ENCODE data around the gene MYOG. TPM values are rescaled to one million over a fixed set of nuclear protein-coding genes. Genes with fewer than 3 reads are reported as not detected.
A peak's percentile ranks its signal among the peaks of the same experiment; 100 is the strongest.

MYOG gene
- total RNA-seq, 1 donor from 2014 or later: not detected

DNA sequence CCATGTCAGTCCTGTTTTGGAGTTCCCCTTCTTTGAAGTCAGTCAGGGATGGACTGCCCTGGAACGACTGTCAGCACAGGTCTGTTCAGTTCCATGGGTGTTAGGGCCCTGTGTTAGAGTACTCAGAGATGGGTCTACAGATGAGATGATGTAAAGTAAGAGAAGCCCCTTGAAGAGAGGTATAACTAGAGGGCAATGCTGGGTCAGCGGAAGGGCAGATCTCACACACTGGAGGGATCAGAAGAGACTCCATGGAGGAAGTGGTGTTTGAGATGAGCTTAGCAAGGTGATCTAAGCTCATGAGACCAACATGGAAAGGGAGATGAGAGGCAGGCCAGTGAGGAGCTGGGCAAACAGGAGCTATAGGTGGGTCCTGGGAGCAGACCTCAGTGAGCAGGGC is 51.9 kb downstream of the MYOG start:
- Histone ChIP-seq H3K36me3 (no peaks in the 10 kb centered on the region), H3K27me3 (no peaks in the 10 kb centered on the region), H3K27ac (no peak overlapping the region), H3K4me1 (peaks cover 14 to 27% of the 10 kb centered on the region in 2 donors), H3K9me3 (no peaks in the 10 kb centered on the region), H3K4me3 (no peak overlapping the region)
- TF ChIP-seq, protein P1, sequence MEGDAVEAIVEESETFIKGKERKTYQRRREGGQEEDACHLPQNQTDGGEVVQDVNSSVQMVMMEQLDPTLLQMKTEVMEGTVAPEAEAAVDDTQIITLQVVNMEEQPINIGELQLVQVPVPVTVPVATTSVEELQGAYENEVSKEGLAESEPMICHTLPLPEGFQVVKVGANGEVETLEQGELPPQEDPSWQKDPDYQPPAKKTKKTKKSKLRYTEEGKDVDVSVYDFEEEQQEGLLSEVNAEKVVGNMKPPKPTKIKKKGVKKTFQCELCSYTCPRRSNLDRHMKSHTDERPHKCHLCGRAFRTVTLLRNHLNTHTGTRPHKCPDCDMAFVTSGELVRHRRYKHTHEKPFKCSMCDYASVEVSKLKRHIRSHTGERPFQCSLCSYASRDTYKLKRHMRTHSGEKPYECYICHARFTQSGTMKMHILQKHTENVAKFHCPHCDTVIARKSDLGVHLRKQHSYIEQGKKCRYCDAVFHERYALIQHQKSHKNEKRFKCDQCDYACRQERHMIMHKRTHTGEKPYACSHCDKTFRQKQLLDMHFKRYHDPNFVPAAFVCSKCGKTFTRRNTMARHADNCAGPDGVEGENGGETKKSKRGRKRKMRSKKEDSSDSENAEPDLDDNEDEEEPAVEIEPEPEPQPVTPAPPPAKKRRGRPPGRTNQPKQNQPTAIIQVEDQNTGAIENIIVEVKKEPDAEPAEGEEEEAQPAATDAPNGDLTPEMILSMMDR (IDR thresholded peaks at IDR 0.05): no peak
- intact Hi-C loops (cut with DNase I): no loop called here
- peak in 1 of 2 donors; percentile 31 for DNase-seq (ENCODE audit: low spot score in 2 of 2)

DNA sequence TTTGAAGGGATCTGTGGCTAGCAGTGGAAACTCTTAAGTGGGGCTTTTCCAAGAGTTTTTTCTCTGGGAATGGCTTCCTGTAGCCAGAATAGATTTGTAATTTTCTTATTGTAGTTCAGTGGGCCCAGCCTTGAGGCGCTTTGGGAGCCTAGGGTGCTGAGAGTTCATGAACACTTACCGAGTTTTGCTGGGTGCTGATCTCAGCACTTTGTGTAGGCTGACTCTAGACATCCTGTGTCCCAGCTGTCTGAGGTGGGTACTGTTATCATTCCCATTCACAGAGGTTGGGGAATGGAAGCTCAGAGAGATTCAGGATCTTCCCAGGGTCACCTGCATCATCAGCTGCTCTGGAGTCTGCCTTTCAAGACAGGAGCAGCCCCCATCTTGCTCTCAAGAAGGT is 52.5 kb downstream of the MYOG start:
- no peak for DNase-seq (ENCODE audit: low spot score in 2 of 2)
- Histone ChIP-seq H3K4me1 (peaks cover 8 to 27% of the 10 kb centered on the region in 2 donors), H3K4me3 (no peak overlapping the region), H3K27me3 (no peaks in the 10 kb centered on the region), H3K36me3 (no peaks in the 10 kb centered on the region), H3K27ac (no peak overlapping the region), H3K9me3 (no peaks in the 10 kb centered on the region)
- TF ChIP-seq, protein P1 (IDR thresholded peaks at IDR 0.05): no peak
- intact Hi-C loops (cut with DNase I): no loop called here

Other genes with a start within 250 kb of the MYOG start
- 1.9 TPM for gene RABIF, start 196.9 kb downstream of the MYOG start, total RNA-seq
- 17.8 TPM for gene KLHL12, start 158.8 kb downstream of the MYOG start, total RNA-seq
- gene ADIPOR1, start 127.7 kb downstream of the MYOG start, total RNA-seq: 67.9 TPM
- gene CYB5R1, start 118.8 kb downstream of the MYOG start, total RNA-seq: 97.4 TPM
- 44.6 TPM for gene TMEM183A, start 78.6 kb downstream of the MYOG start, total RNA-seq
- gene PPFIA4, start 59.5 kb downstream of the MYOG start, total RNA-seq: 22.2 TPM
- 2.0 TPM for gene ADORA1, start 41.7 kb upstream of the MYOG start, total RNA-seq
- not detected for gene MYBPH, start 89.8 kb upstream of the MYOG start, total RNA-seq
- 73.8 TPM for gene CHI3L1, start 100.7 kb upstream of the MYOG start, total RNA-seq
- gene CHIT1, start 143.7 kb upstream of the MYOG start, total RNA-seq: not detected
- 219 TPM for gene BTG2, start 219.5 kb upstream of the MYOG start, total RNA-seq

All from ascending aorta (tissue), 2 donors.